HL-60 (cell line): ENCODE results near the gene LRBA.

ENCODE experiments used
- DNase-seq, 2 experiments: peaks; one replicate each; pipeline ENCODE4 v3.0.0-alpha.2; 2010 to 2020; ENCODE audit warnings: low read depth in 1 of 2, low spot score in 1 of 2
- H3K27ac ChIP-seq: fragments of 250-450 bp; sonication (Bioruptor Pico); replicated peaks from 2 replicates; pipeline ENCODE4 v1.5.1; 2020; ENCODE audit warnings: mild to moderate bottlenecking, moderate library complexity
- H3K27me3 ChIP-seq: fragments of 250-450 bp; sonication (Bioruptor Pico); 2 replicates; pipeline ENCODE4 v1.5.1; 2021; ENCODE audit warnings: mild to moderate bottlenecking, moderate library complexity; ENCODE audit not compliant: insufficient read depth, poor library complexity, severe bottlenecking
- H3K4me3 ChIP-seq: replicated peaks from 2 replicates; pipeline ENCODE4 v1.5.1; 2011; ENCODE audit warnings: mild to moderate bottlenecking, control low read depth, low read length; ENCODE audit not compliant: insufficient read depth
- CTCF ChIP-seq: IDR thresholded peaks from one replicate; pipeline ENCODE4 v1.5.1; 2011; ENCODE audit warnings: low read length, control low read depth, inconsistent platforms; ENCODE audit not compliant: insufficient read depth
- GABPA ChIP-seq: IDR thresholded peaks from 2 replicates; pipeline ENCODE4 v1.6.1; 2012; ENCODE audit warnings: low read depth
- POLR2AphosphoS5 ChIP-seq: IDR thresholded peaks from 2 replicates; pipeline ENCODE4 v1.6.1; 2012; ENCODE audit warnings: low read depth
- REST ChIP-seq: IDR thresholded peaks from 2 replicates; pipeline ENCODE4 v1.6.1; 2012; ENCODE audit warnings: low read depth; ENCODE audit not compliant: insufficient replicate concordance
- SPI1 ChIP-seq: IDR thresholded peaks from 2 replicates; pipeline ENCODE4 v1.6.1; 2012; ENCODE audit warnings: low read depth, mild to moderate bottlenecking, borderline replicate concordance

The LRBA gene

GRCh38 chr4:150769845-150770244, 245.2 kb downstream of the LRBA start:
- H3K4me3 ChIP-seq = no peak overlapping the region
- DNase-seq = no peak
- no peak overlapping the region for H3K27ac ChIP-seq
- no peaks in the 10 kb centered on the region for H3K27me3 ChIP-seq
- TF ChIP-seq GABPA = no peak
- no peak for TF ChIP-seq CTCF
- no peak for TF ChIP-seq SPI1
- no peak for TF ChIP-seq REST

- no peak overlapping the region for H3K4me3 ChIP-seq
- H3K27ac ChIP-seq = no peak overlapping the region
- no peaks in the 10 kb centered on the region for H3K27me3 ChIP-seq
- DNase-seq = peak; percentile 12 to 14
- no peak for TF ChIP-seq POLR2AphosphoS5
- TF ChIP-seq REST = no peak
- TF ChIP-seq GABPA = no peak
- TF ChIP-seq CTCF = no peak
- TF ChIP-seq SPI1 = no peak
Measured at GRCh38 chr4:150769248-150769647, 245.8 kb downstream of the LRBA start.

- no peak for TF ChIP-seq CTCF
- Histone ChIP-seq H3K27ac (no peak overlapping the region), H3K27me3 (no peaks in the 10 kb centered on the region), H3K4me3 (no peak overlapping the region)
- no peak for DNase-seq
Measured at GRCh38 chr4:150768497-150768896, 246.6 kb downstream of the LRBA start.

- no peaks in the 10 kb centered on the region for H3K27me3 ChIP-seq
- DNase-seq = no peak
- no peak overlapping the region for H3K27ac ChIP-seq
- TF ChIP-seq CTCF (no peak), POLR2AphosphoS5 (no peak)
- H3K4me3 ChIP-seq = no peak overlapping the region
Measured at GRCh38 chr4:150765216-150765615, 249.9 kb downstream of the LRBA start.
